GM12878 (cell line): ENCODE results near the gene PVALEF. TPM values are rescaled to one million over a fixed set of nuclear protein-coding genes. Genes with fewer than 3 reads are reported as not detected.
A peak's percentile ranks its signal among the peaks of the same experiment; 100 is the strongest.

Source experiments
- ATAC-seq: fragments of 200-7000 bp; cut with Tn5 transposase; 3 replicates; pipeline ENCODE4 v1.9.1; 2020; ENCODE audit warnings: mild to moderate bottlenecking, moderate library complexity
- BruUV-seq: library from RNA; stranded (reverse); fragments of 400-500 nt; replicated peaks from 2 replicates; lab custom pipeline; 2021; lab: Mats Ljungman, UMichigan
- CTCF ChIA-PET: fragments of 300-600 bp; sonication (Branson Sonifier 250); formaldehyde crosslinking; extraction: SDS; loops from one replicate; lab custom pipeline; 2021; ENCODE audit warnings: inconsistent platforms; lab: Yijun Ruan, JAX
- POLR2A ChIA-PET: fragments of 350-600 bp; formaldehyde crosslinking; extraction: SDS; loops from one replicate; lab custom pipeline; 2021; ENCODE audit warnings: inconsistent platforms; lab: Charles Lee
- RAD21 ChIA-PET: fragments of 300-600 bp; sonication (Branson Sonifier 250); formaldehyde crosslinking; loops from one replicate; lab custom pipeline; 2023; ENCODE audit warnings: antibody characterized with exemption; ENCODE audit not compliant: unreplicated experiment; lab: Charles Lee
- SMC1A ChIA-PET: fragments of 300-600 bp; sonication (Branson Sonifier 250); formaldehyde crosslinking; loops from one replicate; lab custom pipeline; 2023; ENCODE audit not compliant: unreplicated experiment, uncharacterized antibody; lab: Charles Lee
- DNase-seq: peaks from one replicate; pipeline ENCODE4 v3.0.0-alpha.2; 2011; ENCODE audit warnings: low read depth, low spot score
- FAIRE-seq: peaks from 3 replicates; lab custom pipeline; 2011; peaks lifted over from hg19 to GRCh38; lab: Jason Lieb, UNC
- H2AFZ ChIP-seq: 2 replicates; pipeline ENCODE4 v1.6.0; 2011; ENCODE audit warnings: low read depth, low read length, control low read depth; ENCODE audit not compliant: control insufficient read depth
- H3K27ac ChIP-seq: 2 replicates; pipeline ENCODE4 v1.5.1; 2011; ENCODE audit warnings: control low read depth; ENCODE audit not compliant: control insufficient read depth, insufficient read depth
- H3K27me3 ChIP-seq, 2 experiments: replicated peaks in 1 of 2; 2 replicates each; pipeline versions ENCODE4 v1.6.0 to v1.6.1; 2011; ENCODE audit warnings: low read length in 1 of 2; ENCODE audit not compliant: control insufficient read depth in 2 of 2, insufficient read depth in 2 of 2
- H3K36me3 ChIP-seq, 2 experiments: 2 replicates each; pipeline ENCODE4 v1.5.1; 2011; ENCODE audit warnings: low read length in 1 of 2; ENCODE audit not compliant: control insufficient read depth in 2 of 2, insufficient read depth in 2 of 2
- H3K4me1 ChIP-seq: 2 replicates; pipeline ENCODE4 v1.6.1; 2011; ENCODE audit warnings: mild to moderate bottlenecking, low read length, moderate library complexity, mixed read lengths; ENCODE audit not compliant: control insufficient read depth, insufficient read depth
- H3K4me2 ChIP-seq: 2 replicates; pipeline ENCODE4 v1.6.0; 2011; ENCODE audit warnings: control low read depth; ENCODE audit not compliant: control insufficient read depth, insufficient read depth
- H3K4me3 ChIP-seq: fragments of 200-600 bp; sonication (generic); 2 replicates; pipeline ENCODE4 v1.5.1; 2016
- H3K79me2 ChIP-seq: 2 replicates; pipeline ENCODE4 v1.6.0; 2011; ENCODE audit warnings: low read length; ENCODE audit not compliant: control insufficient read depth, insufficient read depth
- H3K9ac ChIP-seq: 2 replicates; pipeline ENCODE4 v1.8.0; 2011; ENCODE audit warnings: low read length, control low read depth, mixed read lengths; ENCODE audit not compliant: control insufficient read depth, insufficient read depth
- H3K9me3 ChIP-seq: replicated peaks from 3 replicates; pipeline ENCODE4 v1.5.1; 2011; ENCODE audit warnings: mild to moderate bottlenecking, low read length; ENCODE audit not compliant: control insufficient read depth, insufficient read depth
- H4K20me1 ChIP-seq: 2 replicates; pipeline ENCODE4 v1.6.0; 2011; ENCODE audit not compliant: control insufficient read depth, insufficient read depth
- BACH1 ChIP-seq: fragments of 450-650 bp; IDR thresholded peaks from 2 replicates; pipeline ENCODE4 v1.6.1; 2017; ENCODE audit warnings: mild to moderate bottlenecking, borderline replicate concordance
- EGR1 ChIP-seq, 2 experiments: IDR thresholded peaks; 1 replicate in 1 of 2; 2 replicates in 1 of 2; pipeline ENCODE4 v1.6.1; 2011 to 2012; ENCODE audit warnings: low read depth in 2 of 2, low read length in 2 of 2, borderline replicate concordance in 1 of 2, mild to moderate bottlenecking in 1 of 2, moderate library complexity in 1 of 2
- ESRRA ChIP-seq: IDR thresholded peaks from 2 replicates; pipeline ENCODE4 v1.6.1; 2012; ENCODE audit warnings: mild to moderate bottlenecking, low read length, improper control_type of control experiment
- PAX5 ChIP-seq: IDR thresholded peaks from 2 replicates; pipeline ENCODE4 v1.6.1; 2011; ENCODE audit warnings: low read depth, low read length, borderline replicate concordance
- SMAD1 ChIP-seq: fragments of 450-650 bp; IDR thresholded peaks from 2 replicates; pipeline ENCODE4 v1.6.1; 2018; ENCODE audit warnings: mild to moderate bottlenecking, low read depth; ENCODE audit not compliant: partially characterized antibody
- TAF1 ChIP-seq: IDR thresholded peaks from 2 replicates; pipeline ENCODE4 v1.6.1; 2011; ENCODE audit warnings: mild to moderate bottlenecking, low read depth, low read length, borderline replicate concordance
- TBL1XR1 ChIP-seq: IDR thresholded peaks from 2 replicates; pipeline ENCODE4 v1.6.1; 2012; ENCODE audit warnings: low read depth, low read length, improper control_type of control experiment
- WGBS: methylation state at CpG from one replicate; pipeline ENCODE4 v1.1.6; 2016; ENCODE audit warnings: low lambda C conversion rate; ENCODE audit not compliant: insufficient replicate concordance, insufficient coverage; ENCODE audit errors: missing lambda C conversion rate; 5-methylcytosine and 5-hydroxymethylcytosine counted together
- in situ Hi-C: fragments of 300-500 bp; cut with MboI; formaldehyde crosslinking; loops from 9 replicates; pipeline ENCODE4 v1.14.3; 2018; ENCODE audit warnings: mixed read lengths
- intact Hi-C: fragments of 100-400 bp; cut with micrococcal nuclease; formaldehyde crosslinking; loops from one replicate; pipeline ENCODE4 v1.14.2; 2022; ENCODE audit not compliant: unreplicated experiment
- polyA plus RNA-seq, 11 experiments: library from polyadenylated mRNA; depleted of rRNA in 4 of 11; unstranded in 6 of 11; stranded (reverse) in 5 of 11; fragments of >200 nt; fragmentation: Nextera tagmentation in 4 of 11; fragmentation: Illumina TruSeq in 1 of 11; extraction: Ambion mirVana in 4 of 11; extraction: Trizol in 1 of 11; gene quantifications; 1 replicate in 1 of 11; 2 replicates in 10 of 11; pipeline versions ENCODE4 v1.2.1 to v1.2.3, GENCODE V29; 2011 to 2016; ENCODE audit warnings: inconsistent platforms in 2 of 11, missing spikeins in 2 of 11, low read depth in 1 of 11
- total RNA-seq, 4 experiments: library from RNA; depleted of rRNA in 3 of 4; stranded (reverse); fragments of >200 nt in 3 of 4; fragmentation: Illumina TruSeq in 1 of 4; extraction: Trizol in 1 of 4; gene quantifications; 2 replicates each; pipeline versions ENCODE4 v1.2.1 to v1.2.3, GENCODE V29; 2013 to 2021
- TF ChIP-seq, protein P1 (sequence below): fragments of 450-650 bp; formaldehyde crosslinking; IDR thresholded peaks from 2 replicates; pipeline ENCODE4 v1.5.0; 2022; ENCODE audit warnings: mild to moderate bottlenecking, missing genetic modification characterization
- TF ChIP-seq, protein P2 (sequence below): fragments of 450-650 bp; IDR thresholded peaks from 2 replicates; pipeline ENCODE4 v1.6.1; 2017; ENCODE audit warnings: mild to moderate bottlenecking

Gene PVALEF
- total and polyA plus RNA-seq, 10 of the 15 experiments (the other 5 are each of a cell fraction or from before 2014, with no cell fraction given): not detected

- Histone ChIP-seq H3K9ac (no peak overlapping the region), H3K4me3 (no peak overlapping the region), H3K4me2 (no peak overlapping the region), H3K36me3 (peaks cover 0 to 12% of the 10 kb centered on the region in 2 experiments; a peak in 2 of 4 replicates), H3K9me3 (no peaks in the 10 kb centered on the region), H3K79me2 (no peaks in the 10 kb centered on the region), H4K20me1 (no peaks in the 10 kb centered on the region), H2AFZ (no peak overlapping the region), H3K4me1 (no peaks in the 10 kb centered on the region), H3K27ac (no peak overlapping the region), H3K27me3 (no peaks in the 10 kb centered on the region)
- CTCF ChIA-PET: interaction anchor here (0.6 kb wide), 1 partner anchor 11 kb away, joined by 4 read pairs; no protein-coding TSS in a partner anchor
- RAD21 ChIA-PET: no interaction called here
- intact Hi-C loops (no loop called here), in situ Hi-C loops (no loop called here)
- 59% methylated on average over 14 of the region's 14 CpGs for WGBS
- SMC1A ChIA-PET: no interaction called here
- DNase-seq (no peak), FAIRE-seq (no peak), ATAC-seq (no peak)
- POLR2A ChIA-PET: no interaction called here
- BruUV-seq: no TSS peak
- no peak for TF ChIP-seq SMAD1
- TF ChIP-seq ESRRA: no peak
- TF ChIP-seq TAF1: no peak
- TF ChIP-seq, protein P1, sequence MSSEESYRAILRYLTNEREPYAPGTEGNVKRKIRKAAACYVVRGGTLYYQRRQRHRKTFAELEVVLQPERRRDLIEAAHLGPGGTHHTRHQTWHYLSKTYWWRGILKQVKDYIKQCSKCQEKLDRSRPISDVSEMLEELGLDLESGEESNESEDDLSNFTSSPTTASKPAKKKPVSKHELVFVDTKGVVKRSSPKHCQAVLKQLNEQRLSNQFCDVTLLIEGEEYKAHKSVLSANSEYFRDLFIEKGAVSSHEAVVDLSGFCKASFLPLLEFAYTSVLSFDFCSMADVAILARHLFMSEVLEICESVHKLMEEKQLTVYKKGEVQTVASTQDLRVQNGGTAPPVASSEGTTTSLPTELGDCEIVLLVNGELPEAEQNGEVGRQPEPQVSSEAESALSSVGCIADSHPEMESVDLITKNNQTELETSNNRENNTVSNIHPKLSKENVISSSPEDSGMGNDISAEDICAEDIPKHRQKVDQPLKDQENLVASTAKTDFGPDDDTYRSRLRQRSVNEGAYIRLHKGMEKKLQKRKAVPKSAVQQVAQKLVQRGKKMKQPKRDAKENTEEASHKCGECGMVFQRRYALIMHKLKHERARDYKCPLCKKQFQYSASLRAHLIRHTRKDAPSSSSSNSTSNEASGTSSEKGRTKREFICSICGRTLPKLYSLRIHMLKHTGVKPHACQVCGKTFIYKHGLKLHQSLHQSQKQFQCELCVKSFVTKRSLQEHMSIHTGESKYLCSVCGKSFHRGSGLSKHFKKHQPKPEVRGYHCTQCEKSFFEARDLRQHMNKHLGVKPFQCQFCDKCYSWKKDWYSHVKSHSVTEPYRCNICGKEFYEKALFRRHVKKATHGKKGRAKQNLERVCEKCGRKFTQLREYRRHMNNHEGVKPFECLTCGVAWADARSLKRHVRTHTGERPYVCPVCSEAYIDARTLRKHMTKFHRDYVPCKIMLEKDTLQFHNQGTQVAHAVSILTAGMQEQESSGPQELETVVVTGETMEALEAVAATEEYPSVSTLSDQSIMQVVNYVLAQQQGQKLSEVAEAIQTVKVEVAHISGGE (CRISPR knock-in tag): no peak
- TF ChIP-seq BACH1: no peak
- TF ChIP-seq TBL1XR1: no peak
- TF ChIP-seq EGR1 (IDR thresholded peaks at IDR 0.05; ENCODE audit: borderline replicate concordance in 1 of 2, low read depth in 2 of 2, low read length in 2 of 2): peak in 1 of 2 experiments; percentile 55; a peak in 1 of 3 replicates
- TF ChIP-seq, protein P2, sequence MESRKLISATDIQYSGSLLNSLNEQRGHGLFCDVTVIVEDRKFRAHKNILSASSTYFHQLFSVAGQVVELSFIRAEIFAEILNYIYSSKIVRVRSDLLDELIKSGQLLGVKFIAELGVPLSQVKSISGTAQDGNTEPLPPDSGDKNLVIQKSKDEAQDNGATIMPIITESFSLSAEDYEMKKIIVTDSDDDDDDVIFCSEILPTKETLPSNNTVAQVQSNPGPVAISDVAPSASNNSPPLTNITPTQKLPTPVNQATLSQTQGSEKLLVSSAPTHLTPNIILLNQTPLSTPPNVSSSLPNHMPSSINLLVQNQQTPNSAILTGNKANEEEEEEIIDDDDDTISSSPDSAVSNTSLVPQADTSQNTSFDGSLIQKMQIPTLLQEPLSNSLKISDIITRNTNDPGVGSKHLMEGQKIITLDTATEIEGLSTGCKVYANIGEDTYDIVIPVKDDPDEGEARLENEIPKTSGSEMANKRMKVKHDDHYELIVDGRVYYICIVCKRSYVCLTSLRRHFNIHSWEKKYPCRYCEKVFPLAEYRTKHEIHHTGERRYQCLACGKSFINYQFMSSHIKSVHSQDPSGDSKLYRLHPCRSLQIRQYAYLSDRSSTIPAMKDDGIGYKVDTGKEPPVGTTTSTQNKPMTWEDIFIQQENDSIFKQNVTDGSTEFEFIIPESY: no peak
- TF ChIP-seq PAX5: no peak
Observed at GRCh38 chr17:81210868-81211267, 45.6 kb downstream of the PVALEF start.
